Stromal cell of bone marrow (primary cell): ENCODE measurements around the gene EID1.
"Not testable (repeated sequence)": the region's sequence is repeated elsewhere in the genome, so short reads cannot be mapped to it uniquely, and the experiment has no call there.

Experiments
- DNase-seq: peaks from one replicate; pipeline ENCODE4 v3.0.0-alpha.2; 2012; ENCODE audit warnings: low read depth

EID1 gene, protein sequence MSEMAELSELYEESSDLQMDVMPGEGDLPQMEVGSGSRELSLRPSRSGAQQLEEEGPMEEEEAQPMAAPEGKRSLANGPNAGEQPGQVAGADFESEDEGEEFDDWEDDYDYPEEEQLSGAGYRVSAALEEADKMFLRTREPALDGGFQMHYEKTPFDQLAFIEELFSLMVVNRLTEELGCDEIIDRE

DNA sequence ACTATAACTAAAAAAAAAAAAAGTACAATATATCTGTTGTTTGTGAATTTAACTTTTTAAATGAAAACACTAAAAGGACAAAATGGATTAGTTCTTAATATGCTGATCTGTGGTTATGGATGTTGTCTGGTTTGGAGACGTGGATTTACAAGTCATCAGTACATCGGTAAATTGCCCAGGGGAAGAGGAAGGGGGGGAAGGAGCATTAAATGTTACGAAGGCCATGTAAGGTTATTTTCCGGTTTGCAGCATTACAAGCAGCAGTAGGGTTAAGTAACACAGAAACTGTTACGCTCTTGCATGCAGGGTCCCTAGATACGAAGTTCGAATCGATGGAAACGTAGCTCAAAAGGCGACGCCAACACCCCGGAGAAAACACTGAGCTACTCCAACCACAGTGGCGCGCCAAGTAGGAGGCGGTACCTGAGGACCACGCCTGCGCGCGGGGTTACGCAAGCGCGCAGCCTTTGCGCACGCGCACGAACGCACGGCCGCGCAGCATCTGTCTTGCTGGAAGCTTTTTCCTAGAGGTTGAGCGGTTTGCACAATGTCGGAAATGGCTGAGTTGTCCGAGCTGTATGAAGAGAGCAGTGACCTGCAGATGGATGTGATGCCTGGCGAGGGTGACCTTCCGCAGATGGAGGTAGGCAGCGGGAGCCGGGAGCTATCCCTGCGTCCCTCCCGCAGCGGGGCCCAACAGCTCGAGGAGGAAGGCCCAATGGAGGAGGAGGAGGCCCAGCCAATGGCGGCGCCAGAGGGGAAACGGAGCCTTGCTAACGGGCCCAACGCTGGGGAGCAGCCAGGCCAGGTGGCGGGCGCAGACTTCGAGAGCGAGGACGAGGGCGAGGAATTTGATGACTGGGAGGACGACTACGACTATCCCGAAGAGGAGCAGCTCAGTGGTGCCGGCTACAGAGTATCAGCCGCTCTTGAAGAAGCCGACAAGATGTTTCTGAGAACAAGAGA lies at the start of gene EID1:
Gene EID1, plus strand, starts transcription at position 505 of the 966 bp plus-strand sequence. Its CDS starts 43 bp downstream, at position 548.
- peak; percentile 86 for DNase-seq

DNA sequence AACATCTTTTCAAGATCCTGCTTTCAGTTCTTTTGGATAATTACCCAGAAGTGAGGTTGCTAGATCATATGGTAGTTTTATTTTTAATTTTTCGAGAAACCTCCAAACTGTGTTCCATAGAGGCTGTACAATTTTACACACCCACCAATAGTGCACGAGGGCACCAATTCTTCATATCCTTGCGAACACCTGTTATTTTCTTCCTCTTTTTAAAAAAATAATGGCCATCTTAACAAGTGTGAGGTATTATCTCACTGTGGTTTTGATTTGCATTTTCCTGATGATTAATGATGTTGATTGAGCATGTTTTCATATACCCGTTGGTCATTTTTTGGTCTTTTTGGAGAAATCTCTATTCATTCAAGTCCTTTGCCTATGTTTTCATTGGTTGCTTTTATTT lies 49.5 kb upstream of the EID1 start:
- no peak for DNase-seq

- no peak for DNase-seq
Observed at GRCh38 chr15:48828906-48829305, 49.0 kb upstream of the EID1 start.

DNA sequence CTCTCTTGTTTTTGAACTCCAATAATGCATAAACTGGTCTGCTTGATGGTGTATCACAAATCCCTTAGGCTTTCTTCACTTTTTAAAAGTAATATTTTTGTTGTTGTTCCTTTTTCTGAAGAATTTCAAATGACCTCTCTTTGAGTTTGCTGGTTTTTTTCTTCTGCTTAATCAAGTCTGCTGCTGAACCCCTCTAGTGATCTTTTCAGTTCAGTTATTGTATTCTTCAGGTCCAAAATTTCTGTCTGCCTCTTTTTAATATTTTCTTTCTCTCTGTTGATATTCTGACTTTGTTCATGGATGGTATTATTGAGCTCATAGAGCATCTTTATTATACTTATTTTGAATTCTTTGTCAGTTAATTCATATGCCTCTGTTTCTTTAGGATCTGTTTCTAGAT lies 45.3 kb upstream of the EID1 start:
- no peak for DNase-seq

DNA sequence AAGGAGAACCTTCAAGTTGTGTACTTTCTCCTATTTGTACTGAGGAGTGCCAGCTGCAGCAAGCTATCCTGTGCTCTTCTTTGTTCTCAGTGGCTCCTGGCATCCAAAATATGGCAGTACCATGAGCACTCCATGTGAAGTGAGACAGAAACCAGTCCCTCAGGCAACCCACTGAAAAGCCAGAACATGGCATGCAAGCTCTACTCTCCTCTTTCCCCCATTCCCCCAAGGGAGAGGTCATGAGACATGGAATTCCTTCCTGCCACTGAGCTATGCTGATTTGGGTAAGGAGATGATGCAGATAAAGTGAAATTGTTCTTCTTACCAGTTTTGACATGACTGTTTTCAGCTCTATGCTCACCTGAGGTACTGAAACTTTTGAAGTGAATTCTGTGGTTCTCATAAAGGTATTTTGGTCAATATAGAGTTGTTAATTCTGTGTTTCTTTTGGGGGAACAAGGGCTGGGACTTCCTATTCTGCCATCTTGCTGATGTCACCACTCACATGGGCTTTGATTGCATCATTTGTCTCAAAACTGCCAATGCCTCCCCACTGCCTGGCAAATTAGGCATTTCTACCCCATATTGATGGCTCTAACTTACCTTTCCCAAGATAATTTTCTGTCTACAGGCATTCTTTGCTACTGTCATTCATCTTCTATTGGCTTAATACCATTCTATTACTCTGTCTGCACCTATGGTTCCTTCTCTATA lies 44.3 kb upstream of the EID1 start:
- no peak for DNase-seq

GRCh38 chr15:48834756-48835155 lies 43.2 kb upstream of the EID1 start:
- DNase-seq: no peak

DNA sequence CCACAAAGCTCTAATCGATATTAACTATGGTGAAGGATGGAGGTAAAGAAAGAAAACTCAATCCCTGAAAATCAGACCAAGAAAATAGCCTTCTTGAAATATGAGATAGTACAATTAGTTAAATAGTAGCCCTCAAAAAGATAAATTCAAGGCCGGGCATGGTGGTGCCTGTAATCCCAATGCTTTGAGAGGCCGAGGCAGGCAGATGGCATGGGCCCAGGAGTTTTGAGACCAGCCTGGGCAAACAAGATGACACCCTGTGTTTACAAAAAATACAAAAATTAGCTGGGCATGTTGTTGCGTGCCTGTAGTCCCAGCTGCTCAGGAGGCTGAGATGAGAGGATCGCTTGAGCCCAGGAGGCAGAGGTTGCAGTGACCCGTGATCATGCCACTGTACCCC lies 35.4 kb upstream of the EID1 start:
- no peak for DNase-seq

DNA sequence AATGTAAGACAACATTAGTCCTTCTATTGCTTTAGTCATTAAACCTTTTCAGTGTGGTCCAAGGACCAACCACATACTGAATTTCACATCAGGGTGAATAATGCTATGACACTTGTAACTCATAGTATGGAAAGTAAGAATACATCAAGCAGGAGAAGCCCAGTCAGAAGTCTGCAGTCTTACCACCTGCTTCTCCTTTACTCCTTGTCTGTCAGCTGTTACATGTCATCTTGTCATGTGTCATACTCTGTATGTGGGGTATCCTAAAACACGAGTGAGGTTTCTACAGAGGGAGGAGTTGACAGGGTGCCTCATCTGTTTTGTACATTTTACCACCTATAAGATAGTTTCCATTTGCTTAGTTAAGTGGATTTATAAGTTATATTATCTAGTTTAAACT lies 32.8 kb upstream of the EID1 start:
- DNase-seq: no peak

DNA sequence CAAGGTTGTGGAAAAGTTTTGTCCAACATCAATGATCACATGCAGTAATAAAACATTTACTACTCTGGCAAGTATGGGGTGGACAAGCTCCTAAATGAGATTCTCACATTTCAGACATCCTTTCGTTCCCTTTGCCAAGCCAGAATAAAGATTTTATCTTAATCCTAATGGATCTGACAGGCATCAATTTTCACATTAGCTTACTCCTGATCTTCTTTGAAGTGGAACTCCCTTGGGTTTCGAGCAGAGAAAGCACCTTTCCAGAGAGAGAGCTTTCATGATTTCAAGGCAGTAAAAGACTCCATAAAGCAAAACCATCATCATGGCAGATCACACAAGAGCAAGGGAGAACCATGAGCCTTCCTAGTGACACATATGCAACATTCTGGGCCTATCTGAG lies 27.3 kb upstream of the EID1 start:
- DNase-seq: no peak

- DNase-seq: no peak
Observed at GRCh38 chr15:48851956-48852355, 26.0 kb upstream of the EID1 start.

DNA sequence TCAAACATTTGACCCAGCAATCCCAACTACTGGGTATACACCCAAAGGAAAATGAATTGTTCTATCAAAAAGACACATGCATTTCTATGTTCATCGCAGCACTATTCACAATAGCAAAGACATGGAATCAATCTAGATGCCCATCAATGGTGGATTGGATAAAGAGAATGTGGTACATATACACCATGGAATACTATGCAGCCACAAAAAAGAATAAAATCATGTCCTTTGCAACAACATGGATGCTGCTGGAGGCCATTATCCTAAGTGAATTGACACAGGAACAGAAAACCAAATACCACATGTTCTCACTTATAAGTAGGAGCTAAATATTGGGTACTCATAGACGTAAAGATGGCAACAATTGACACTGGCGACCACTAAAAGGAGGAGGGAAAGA lies 23.5 kb upstream of the EID1 start:
- DNase-seq: not testable (repeated sequence)

DNA sequence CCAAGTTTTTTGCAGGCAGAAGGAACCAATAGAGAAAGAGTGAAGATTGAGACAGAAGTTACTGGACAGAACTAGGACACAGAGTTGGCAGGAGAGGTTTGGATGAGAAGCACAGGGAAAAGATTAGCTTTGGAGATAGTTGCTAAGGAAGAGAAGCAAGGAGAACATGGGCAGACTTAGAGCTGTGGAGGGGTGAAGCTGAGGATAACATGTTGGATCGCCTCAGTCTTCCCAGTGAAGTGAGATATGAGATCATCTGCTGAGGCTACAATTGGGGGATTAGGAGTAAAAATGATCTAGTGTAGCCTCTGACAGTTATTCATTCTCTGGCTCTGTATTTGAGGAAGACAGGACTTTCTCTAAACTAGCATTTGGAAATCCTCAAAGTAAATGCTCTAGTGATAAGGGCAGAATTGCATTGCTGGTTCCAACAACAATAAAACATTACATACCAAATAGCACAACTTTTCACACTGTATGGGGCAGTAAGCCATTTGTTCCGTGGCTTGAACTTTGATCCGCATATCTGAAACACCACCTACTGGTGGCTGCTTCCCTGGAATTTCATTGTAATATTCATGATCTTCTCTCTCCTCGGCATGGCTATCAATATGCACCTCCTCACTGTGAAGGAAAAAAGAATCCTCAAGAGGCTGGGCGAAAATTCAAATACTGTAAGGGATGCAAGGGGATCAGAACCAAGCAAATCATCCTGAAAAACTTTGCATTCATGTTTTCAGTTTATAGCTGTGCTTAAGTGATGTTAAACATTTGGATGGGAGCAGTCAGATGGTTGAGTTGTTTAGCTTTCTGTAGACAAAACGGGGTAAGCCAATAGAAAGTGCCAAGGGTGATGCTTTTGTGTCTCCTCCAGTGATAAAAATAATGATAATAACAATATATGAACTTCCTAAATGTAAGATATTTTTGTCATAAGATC lies 22.2 kb upstream of the EID1 start:
- peak; percentile 53 for DNase-seq

GRCh38 chr15:48856942-48857341 lies 21.0 kb upstream of the EID1 start:
- no peak for DNase-seq

GRCh38 chr15:48858401-48858800 lies 19.5 kb upstream of the EID1 start:
- peak; percentile 24 for DNase-seq

GRCh38 chr15:48859426-48859825 lies 18.5 kb upstream of the EID1 start:
- DNase-seq: no peak

DNA sequence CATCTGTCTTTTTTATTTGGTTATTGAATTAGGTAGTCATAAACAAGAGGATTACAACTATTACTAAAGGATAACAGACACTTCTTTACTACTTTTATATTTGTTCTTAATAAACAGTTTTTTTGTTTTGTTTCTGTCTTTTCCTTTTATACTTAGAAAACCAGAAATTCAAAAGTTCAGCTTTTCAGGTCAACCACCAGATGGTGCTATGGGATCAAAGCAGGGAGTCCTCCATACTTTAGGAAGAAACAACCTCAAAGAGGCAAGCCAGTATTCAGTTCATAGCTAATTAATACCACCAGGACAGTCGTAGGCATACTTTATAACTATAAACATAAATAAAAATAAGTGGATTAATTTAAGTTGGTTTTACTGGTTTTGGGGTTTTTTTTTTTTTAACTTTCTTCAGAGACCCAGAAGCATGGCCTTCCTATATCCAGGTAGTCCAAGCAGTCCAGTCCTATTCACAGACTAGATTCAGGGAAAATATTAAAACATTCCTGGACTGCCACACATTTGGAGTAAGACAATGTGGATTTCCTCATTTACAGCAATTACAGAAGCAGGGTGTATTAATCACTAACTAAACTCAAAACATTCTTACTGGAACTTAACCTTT lies 16.0 kb upstream of the EID1 start:
- DNase-seq: peak; percentile 51

DNA sequence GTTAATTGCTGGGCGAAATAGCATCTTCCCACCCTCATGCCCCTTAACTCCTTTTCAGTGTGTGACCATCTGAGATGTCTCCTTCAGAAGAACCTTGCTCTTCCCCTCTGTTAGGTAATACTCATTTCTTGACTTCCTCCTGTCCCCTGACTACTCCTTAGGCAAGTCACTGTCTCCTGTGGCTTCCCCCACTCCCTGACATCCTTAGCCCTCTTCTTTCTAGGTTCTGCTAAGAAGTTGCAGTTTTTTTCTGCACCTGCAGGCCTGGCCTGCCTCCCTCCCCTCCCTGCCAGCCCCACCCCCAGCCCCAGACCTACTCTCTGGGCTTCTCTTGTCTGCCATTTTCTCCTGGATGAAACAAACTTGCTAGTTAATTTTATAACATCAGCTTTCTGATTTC lies 15.2 kb upstream of the EID1 start:
- no peak for DNase-seq

- peak; percentile 56 for DNase-seq
Observed at GRCh38 chr15:48865370-48866079, 12.4 kb upstream of the EID1 start.

- DNase-seq: no peak
Observed at GRCh38 chr15:48866141-48866563, 11.8 kb upstream of the EID1 start.

- DNase-seq: no peak
Observed at GRCh38 chr15:48868023-48868422, 9.9 kb upstream of the EID1 start.

- DNase-seq: no peak
Observed at GRCh38 chr15:48868536-48868935, 9.4 kb upstream of the EID1 start.
